Parathyroid adenoma (tissue), 2 donors: ENCODE data around the gene SLC15A3.
A peak's percentile ranks its signal among the peaks of the same experiment; 100 is the strongest.

ENCODE experiments used
- H2AFZ ChIP-seq: fragments of 300-600 bp; sonication (generic); one replicate; pipeline ENCODE4 v1.7.0; 2017; ENCODE audit warnings: antibody characterized with exemption, mild to moderate bottlenecking
- H3K27ac ChIP-seq: fragments of 300-600 bp; sonication (generic); one replicate; pipeline ENCODE4 v1.7.0; 2017
- H3K27me3 ChIP-seq: fragments of 300-600 bp; sonication (generic); one replicate; pipeline ENCODE4 v1.7.0; 2017; ENCODE audit warnings: low read length; ENCODE audit not compliant: control insufficient read depth, insufficient read depth
- H3K36me3 ChIP-seq: fragments of 300-600 bp; sonication (generic); one replicate; pipeline ENCODE4 v1.7.0; 2017; ENCODE audit warnings: low read length; ENCODE audit not compliant: control insufficient read depth, insufficient read depth
- H3K4me1 ChIP-seq: fragments of 300-600 bp; sonication (generic); one replicate; pipeline ENCODE4 v1.7.0; 2017; ENCODE audit warnings: control low read depth
- H3K4me2 ChIP-seq: fragments of 300-600 bp; sonication (generic); one replicate; pipeline ENCODE4 v1.7.0; 2017; ENCODE audit warnings: low read length
- H3K4me3 ChIP-seq: fragments of 300-600 bp; sonication (generic); one replicate; pipeline ENCODE4 v1.7.0; 2017; ENCODE audit warnings: low read depth, low read length
- H3K79me2 ChIP-seq: fragments of 300-600 bp; sonication (generic); one replicate; pipeline ENCODE4 v1.7.0; 2017; ENCODE audit warnings: control low read depth
- H3K9ac ChIP-seq: fragments of 300-600 bp; sonication (generic); one replicate; pipeline ENCODE4 v1.7.0; 2017; ENCODE audit warnings: mild to moderate bottlenecking
- H3K9me3 ChIP-seq: fragments of 300-600 bp; sonication (generic); one replicate; pipeline ENCODE4 v1.7.0; 2017; ENCODE audit warnings: low read length; ENCODE audit not compliant: control insufficient read depth
- CTCF ChIP-seq: fragments of 300-600 bp; sonication (generic); IDR thresholded peaks from one replicate; pipeline ENCODE4 v1.7.0; 2017; ENCODE audit warnings: antibody characterized with exemption, mild to moderate bottlenecking
- donor health status: primary hyperparathyroidism.

SLC15A3 gene

DNA sequence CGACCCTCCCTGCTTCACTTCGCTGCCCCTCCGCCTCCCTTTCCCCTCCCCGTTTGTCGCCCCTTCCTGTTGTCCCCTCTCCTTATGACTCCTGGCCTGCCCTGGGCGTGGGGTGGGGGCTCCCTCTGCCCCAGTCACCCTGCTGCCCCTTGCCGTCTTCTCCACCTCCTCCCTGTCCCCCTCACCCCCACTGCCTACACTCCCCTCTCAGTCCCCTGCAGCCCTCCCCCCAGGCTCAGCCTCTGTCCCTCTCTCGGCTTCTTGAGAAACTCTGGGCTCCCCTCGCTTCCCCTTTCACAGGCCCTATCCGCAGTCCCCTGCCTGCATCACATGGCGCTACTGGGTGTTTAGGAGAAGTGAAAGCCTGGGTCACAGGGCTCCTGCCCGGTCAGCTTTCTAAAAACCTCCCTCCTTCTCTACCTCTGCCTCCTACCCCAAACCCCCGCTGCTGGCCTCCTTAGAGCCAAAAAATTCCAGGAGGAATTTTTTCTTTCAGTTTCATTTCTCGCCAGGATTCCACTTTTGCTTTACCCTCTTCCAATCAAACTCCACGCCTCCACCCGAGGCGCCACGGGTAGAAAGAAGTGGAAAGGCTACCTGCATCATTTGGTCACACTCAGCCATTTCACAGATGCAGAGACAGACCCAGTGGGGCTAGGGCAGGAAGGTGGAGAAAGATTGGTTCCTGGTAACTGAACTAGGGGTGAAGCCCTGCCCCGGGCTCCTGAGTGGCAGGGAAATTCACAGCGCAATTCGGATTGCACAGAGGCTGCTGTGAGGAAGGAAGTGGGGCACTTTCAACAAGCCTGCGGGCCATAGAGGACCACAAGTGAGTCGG is at the start of gene SLC15A3:
SLC15A3 (minus strand) TSS at position 273 of the 838 bp plus-strand sequence. CDS start 625 bp downstream, outside the sequence.
- Histone ChIP-seq H3K27ac (peak within 1 kb of the TSS; percentile 56), H3K4me1 (no peaks in the 10 kb centered on the region), H3K9me3 (no peaks in the 10 kb centered on the region), H3K9ac (no peak within 1 kb of the TSS), H3K27me3 (no peaks in the 10 kb centered on the region), H3K4me2 (peak within 1 kb of the TSS; percentile 44), H3K36me3 (no peaks in the 10 kb centered on the region), H3K4me3 (peak within 1 kb of the TSS; percentile 34), H2AFZ (peak within 1 kb of the TSS; percentile 42), H3K79me2 (no peaks in the 10 kb centered on the region)
- no peak for TF ChIP-seq CTCF

GRCh38 chr11:61000426-61000825 is 48.5 kb upstream of the SLC15A3 start:
- H3K9ac ChIP-seq = no peak overlapping the region
- H3K4me1 ChIP-seq = no peaks in the 10 kb centered on the region
- H3K27me3 ChIP-seq = no peaks in the 10 kb centered on the region
- H3K27ac ChIP-seq = no peak overlapping the region
- H3K9me3 ChIP-seq = no peaks in the 10 kb centered on the region
- no peak overlapping the region for H2AFZ ChIP-seq
- H3K4me2 ChIP-seq = no peak overlapping the region
- no peaks in the 10 kb centered on the region for H3K36me3 ChIP-seq
- TF ChIP-seq CTCF = no peak
- no peaks in the 10 kb centered on the region for H3K79me2 ChIP-seq
- no peak overlapping the region for H3K4me3 ChIP-seq

DNA sequence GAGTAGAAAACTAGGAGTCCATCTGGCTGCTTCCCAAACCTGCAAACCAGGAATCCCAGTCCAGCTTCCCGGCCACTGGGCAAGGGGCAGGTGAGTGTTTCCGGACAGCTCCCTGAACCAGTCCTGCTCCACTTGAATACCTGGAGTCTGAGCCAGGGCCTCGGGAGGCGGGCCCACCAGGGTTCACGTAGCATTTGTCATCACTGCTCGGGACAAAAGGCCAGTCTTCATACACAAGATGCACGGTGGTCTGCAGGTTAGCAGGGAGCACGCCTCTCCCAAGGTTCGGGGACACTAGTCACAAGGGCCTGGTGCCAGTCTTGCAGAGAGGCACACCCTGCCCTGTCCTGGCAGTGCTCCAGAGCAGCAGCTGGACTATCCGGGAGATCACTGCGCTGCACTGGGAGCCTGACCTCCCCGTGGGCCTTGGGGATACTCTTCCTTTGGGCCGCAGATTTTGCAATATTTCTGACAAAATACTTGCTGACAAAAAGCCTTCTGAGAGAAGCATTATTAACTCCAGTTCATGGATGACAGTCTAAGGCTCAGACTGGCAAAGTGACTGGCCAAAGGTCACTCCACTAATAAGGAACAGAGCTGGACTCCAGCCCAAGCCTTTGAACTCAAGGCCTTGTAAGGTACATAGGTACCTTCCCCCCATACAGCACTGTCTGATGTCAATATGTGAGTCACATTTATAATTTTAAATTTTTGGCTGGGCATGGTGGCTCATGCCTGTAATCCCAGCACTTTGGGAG is 44.6 kb upstream of the SLC15A3 start:
- Histone ChIP-seq H3K9ac (no peak overlapping the region), H3K27me3 (no peaks in the 10 kb centered on the region), H2AFZ (no peak overlapping the region), H3K36me3 (no peaks in the 10 kb centered on the region), H3K9me3 (no peaks in the 10 kb centered on the region), H3K4me2 (no peak overlapping the region), H3K4me3 (no peak overlapping the region), H3K27ac (no peak overlapping the region), H3K79me2 (no peaks in the 10 kb centered on the region), H3K4me1 (no peaks in the 10 kb centered on the region)
- no peak for TF ChIP-seq CTCF

DNA sequence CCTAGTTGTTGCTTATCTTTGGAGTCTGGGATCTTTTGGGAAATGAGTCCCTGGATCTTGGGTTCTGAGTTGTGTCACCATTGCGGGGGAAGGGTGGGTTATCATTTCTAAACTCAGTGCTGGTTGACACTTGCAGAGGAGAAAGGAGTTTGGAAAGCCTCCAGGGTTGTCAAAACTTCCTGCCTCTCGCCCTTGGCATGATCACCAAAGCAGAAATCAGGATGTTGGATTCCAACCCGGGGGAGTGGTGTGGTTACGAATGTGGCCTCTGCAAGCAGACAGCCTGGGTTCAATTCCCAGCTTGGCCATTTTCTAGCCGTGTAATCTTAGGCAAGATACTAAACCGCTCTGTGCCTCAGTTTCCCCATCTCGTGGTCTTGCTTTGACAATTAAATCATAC is 43.8 kb upstream of the SLC15A3 start:
- no peak for TF ChIP-seq CTCF
- Histone ChIP-seq H3K4me1 (no peaks in the 10 kb centered on the region), H3K27me3 (no peaks in the 10 kb centered on the region), H3K36me3 (no peaks in the 10 kb centered on the region), H3K4me2 (no peak overlapping the region), H3K9me3 (no peaks in the 10 kb centered on the region), H3K27ac (no peak overlapping the region), H3K9ac (no peak overlapping the region), H3K4me3 (no peak overlapping the region), H2AFZ (no peak overlapping the region), H3K79me2 (no peaks in the 10 kb centered on the region)
